Activated naive CD8-positive, alpha-beta T cell treated with anti-CD3 and anti-CD28 coated beads for 36 hours (primary cell): ENCODE results near the gene PAK1. TPM values are rescaled to one million over a fixed set of nuclear protein-coding genes. Genes with fewer than 3 reads are reported as not detected.

Experiments
- DNase-seq: peaks from one replicate; pipeline ENCODE4 v3.0.0; 2021
- H3K27ac Mint-ChIP-seq: one replicate; pipeline ENCODE4 v1.8.0; 2022; ENCODE audit warnings: mild to moderate bottlenecking, moderate library complexity, mixed read lengths
- H3K27me3 Mint-ChIP-seq: one replicate; pipeline ENCODE4 v1.8.0; 2022; ENCODE audit warnings: mild to moderate bottlenecking, mixed read lengths
- H3K36me3 Mint-ChIP-seq: one replicate; pipeline ENCODE4 v1.8.0; 2021; ENCODE audit warnings: mild to moderate bottlenecking, mixed read lengths
- H3K4me1 Mint-ChIP-seq: one replicate; pipeline ENCODE4 v1.8.0; 2021; ENCODE audit warnings: mixed read lengths
- H3K4me3 Mint-ChIP-seq: one replicate; pipeline ENCODE4 v1.8.0; 2022; ENCODE audit warnings: mild to moderate bottlenecking, moderate library complexity, mixed read lengths
- H3K9me3 Mint-ChIP-seq: one replicate; pipeline ENCODE4 v1.8.0; 2022; ENCODE audit warnings: mixed read lengths
- total RNA-seq, 2 experiments: library from RNA; stranded (reverse); gene quantifications; one replicate each; pipeline ENCODE4 v1.2.3, GENCODE V29; 2021

The PAK1 gene
- total RNA-seq, 2 experiments from 2014 or later: 40.1 to 43.0 TPM

GRCh38 chr11:77457340-77457739 lies 16.6 kb downstream of the PAK1 start:
- DNase-seq: no peak
- peaks cover 6% of the 10 kb centered on the region for H3K27me3 Mint-ChIP-seq
- H3K9me3 Mint-ChIP-seq: no peaks in the 10 kb centered on the region
- H3K4me3 Mint-ChIP-seq: no peak overlapping the region
- H3K4me1 Mint-ChIP-seq: no peaks in the 10 kb centered on the region
- H3K36me3 Mint-ChIP-seq: no peaks in the 10 kb centered on the region
- no peak overlapping the region for H3K27ac Mint-ChIP-seq

GRCh38 chr11:77455740-77456139 lies 18.2 kb downstream of the PAK1 start:
- Mint-ChIP-seq H3K4me1 (peaks cover under 1% of the 10 kb centered on the region), H3K9me3 (no peaks in the 10 kb centered on the region), H3K27ac (no peak overlapping the region), H3K27me3 (peaks cover 6% of the 10 kb centered on the region), H3K4me3 (no peak overlapping the region), H3K36me3 (no peaks in the 10 kb centered on the region)
- no peak for DNase-seq

- no peak overlapping the region for H3K4me3 Mint-ChIP-seq
- no peak for DNase-seq
- peaks cover 7% of the 10 kb centered on the region for H3K4me1 Mint-ChIP-seq
- no peak overlapping the region for H3K27ac Mint-ChIP-seq
- H3K36me3 Mint-ChIP-seq: no peaks in the 10 kb centered on the region
- H3K27me3 Mint-ChIP-seq: peaks cover 6% of the 10 kb centered on the region
- no peaks in the 10 kb centered on the region for H3K9me3 Mint-ChIP-seq
Observed at GRCh38 chr11:77454867-77455655, 18.8 kb downstream of the PAK1 start.

GRCh38 chr11:77450227-77450626 lies 23.7 kb downstream of the PAK1 start:
- H3K4me1 Mint-ChIP-seq: peaks cover 39% of the 10 kb centered on the region
- H3K9me3 Mint-ChIP-seq: no peaks in the 10 kb centered on the region
- peaks cover 2% of the 10 kb centered on the region for H3K36me3 Mint-ChIP-seq
- H3K27me3 Mint-ChIP-seq: no peaks in the 10 kb centered on the region
- DNase-seq: no peak
- no peak overlapping the region for H3K4me3 Mint-ChIP-seq
- no peak overlapping the region for H3K27ac Mint-ChIP-seq

- Mint-ChIP-seq H3K4me1 (peaks cover 42% of the 10 kb centered on the region), H3K27me3 (no peaks in the 10 kb centered on the region), H3K36me3 (peaks cover 2% of the 10 kb centered on the region), H3K9me3 (no peaks in the 10 kb centered on the region), H3K4me3 (no peak overlapping the region), H3K27ac (no peak overlapping the region)
- DNase-seq: no peak
Observed at GRCh38 chr11:77449784-77450183, 24.1 kb downstream of the PAK1 start.

- Mint-ChIP-seq H3K4me3 (peak overlapping the region; percentile 57), H3K27me3 (no peaks in the 10 kb centered on the region), H3K27ac (peak overlapping the region; percentile 82), H3K36me3 (peaks cover 2% of the 10 kb centered on the region), H3K4me1 (peaks cover 42% of the 10 kb centered on the region), H3K9me3 (no peaks in the 10 kb centered on the region)
- peak; percentile 2 for DNase-seq
Observed at GRCh38 chr11:77449060-77449521, 24.8 kb downstream of the PAK1 start.

GRCh38 chr11:77448269-77448668 lies 25.6 kb downstream of the PAK1 start:
- DNase-seq: no peak
- no peaks in the 10 kb centered on the region for H3K27me3 Mint-ChIP-seq
- H3K4me1 Mint-ChIP-seq: peaks cover 42% of the 10 kb centered on the region
- no peak overlapping the region for H3K4me3 Mint-ChIP-seq
- peaks cover 2% of the 10 kb centered on the region for H3K36me3 Mint-ChIP-seq
- no peak overlapping the region for H3K27ac Mint-ChIP-seq
- H3K9me3 Mint-ChIP-seq: no peaks in the 10 kb centered on the region

GRCh38 chr11:77446911-77447629 lies 26.8 kb downstream of the PAK1 start:
- no peak for DNase-seq
- Mint-ChIP-seq H3K27ac (no peak overlapping the region), H3K9me3 (no peaks in the 10 kb centered on the region)

GRCh38 chr11:77444261-77444660 lies 29.6 kb downstream of the PAK1 start:
- H3K9me3 Mint-ChIP-seq: no peaks in the 10 kb centered on the region
- DNase-seq: no peak
- H3K4me3 Mint-ChIP-seq: no peak overlapping the region
- no peak overlapping the region for H3K27ac Mint-ChIP-seq
- no peaks in the 10 kb centered on the region for H3K27me3 Mint-ChIP-seq
- peaks cover 2% of the 10 kb centered on the region for H3K36me3 Mint-ChIP-seq
- peaks cover 28% of the 10 kb centered on the region for H3K4me1 Mint-ChIP-seq

More at GRCh38 chr11:77446911-77447629, 26.8 kb downstream of the PAK1 start:
- H3K36me3 Mint-ChIP-seq: peaks cover 2% of the 10 kb centered on the region
- no peak overlapping the region for H3K4me3 Mint-ChIP-seq
- no peaks in the 10 kb centered on the region for H3K27me3 Mint-ChIP-seq
- peaks cover 42% of the 10 kb centered on the region for H3K4me1 Mint-ChIP-seq

GRCh38 chr11:77442394-77443053 lies 31.4 kb downstream of the PAK1 start:
- Mint-ChIP-seq H3K4me1 (peaks cover 15% of the 10 kb centered on the region), H3K9me3 (no peaks in the 10 kb centered on the region), H3K4me3 (no peak overlapping the region), H3K36me3 (no peaks in the 10 kb centered on the region), H3K27ac (no peak overlapping the region), H3K27me3 (peaks cover 4% of the 10 kb centered on the region)
- no peak for DNase-seq

GRCh38 chr11:77441426-77441825 lies 32.5 kb downstream of the PAK1 start:
- Mint-ChIP-seq H3K27ac (no peak overlapping the region), H3K36me3 (no peaks in the 10 kb centered on the region), H3K4me3 (no peak overlapping the region), H3K27me3 (peaks cover 4% of the 10 kb centered on the region), H3K9me3 (no peaks in the 10 kb centered on the region), H3K4me1 (peaks cover 9% of the 10 kb centered on the region)
- DNase-seq: no peak

- H3K4me1 Mint-ChIP-seq: peaks cover 9% of the 10 kb centered on the region
- H3K9me3 Mint-ChIP-seq: no peaks in the 10 kb centered on the region
- peaks cover 4% of the 10 kb centered on the region for H3K27me3 Mint-ChIP-seq
- H3K27ac Mint-ChIP-seq: no peak overlapping the region
- no peaks in the 10 kb centered on the region for H3K36me3 Mint-ChIP-seq
- H3K4me3 Mint-ChIP-seq: no peak overlapping the region
- no peak for DNase-seq
Observed at GRCh38 chr11:77440678-77441077, 33.2 kb downstream of the PAK1 start.

- Mint-ChIP-seq H3K4me3 (no peak overlapping the region), H3K27me3 (peaks cover 4% of the 10 kb centered on the region), H3K27ac (no peak overlapping the region), H3K4me1 (peaks cover 2% of the 10 kb centered on the region), H3K36me3 (no peaks in the 10 kb centered on the region), H3K9me3 (no peaks in the 10 kb centered on the region)
- no peak for DNase-seq
Observed at GRCh38 chr11:77438487-77438886, 35.4 kb downstream of the PAK1 start.

- H3K27me3 Mint-ChIP-seq: peaks cover 5% of the 10 kb centered on the region
- H3K9me3 Mint-ChIP-seq: no peaks in the 10 kb centered on the region
- no peak overlapping the region for H3K4me3 Mint-ChIP-seq
- peaks cover 2% of the 10 kb centered on the region for H3K4me1 Mint-ChIP-seq
- no peaks in the 10 kb centered on the region for H3K36me3 Mint-ChIP-seq
- DNase-seq: no peak
- no peak overlapping the region for H3K27ac Mint-ChIP-seq
Observed at GRCh38 chr11:77436969-77437368, 36.9 kb downstream of the PAK1 start.

- H3K27ac Mint-ChIP-seq: no peak overlapping the region
- no peaks in the 10 kb centered on the region for H3K36me3 Mint-ChIP-seq
- DNase-seq: no peak
- no peaks in the 10 kb centered on the region for H3K9me3 Mint-ChIP-seq
- H3K27me3 Mint-ChIP-seq: peaks cover 9% of the 10 kb centered on the region
- peaks cover 2% of the 10 kb centered on the region for H3K4me1 Mint-ChIP-seq
- H3K4me3 Mint-ChIP-seq: no peak overlapping the region
Observed at GRCh38 chr11:77436506-77436905, 37.4 kb downstream of the PAK1 start.
